Erythroblast (primary cell): Measurements from ENCODE around the gene IRF9.
A peak's percentile ranks its signal among the peaks of the same experiment; 100 is the strongest.

Experiments
- DNase-seq, 2 experiments: peaks; one replicate each; lab custom pipeline; 2025; lab: John Stamatoyannopoulos, UW
- GATA1 ChIP-seq: IDR thresholded peaks from 2 replicates; pipeline ENCODE4 v1.6.1; 2011; ENCODE audit warnings: low read depth, mild to moderate bottlenecking, control low read depth, low read length, moderate library complexity
- POLR2A ChIP-seq: IDR thresholded peaks from 2 replicates; pipeline ENCODE4 v1.6.1; 2011; ENCODE audit warnings: mild to moderate bottlenecking, low read length

Gene IRF9

DNA sequence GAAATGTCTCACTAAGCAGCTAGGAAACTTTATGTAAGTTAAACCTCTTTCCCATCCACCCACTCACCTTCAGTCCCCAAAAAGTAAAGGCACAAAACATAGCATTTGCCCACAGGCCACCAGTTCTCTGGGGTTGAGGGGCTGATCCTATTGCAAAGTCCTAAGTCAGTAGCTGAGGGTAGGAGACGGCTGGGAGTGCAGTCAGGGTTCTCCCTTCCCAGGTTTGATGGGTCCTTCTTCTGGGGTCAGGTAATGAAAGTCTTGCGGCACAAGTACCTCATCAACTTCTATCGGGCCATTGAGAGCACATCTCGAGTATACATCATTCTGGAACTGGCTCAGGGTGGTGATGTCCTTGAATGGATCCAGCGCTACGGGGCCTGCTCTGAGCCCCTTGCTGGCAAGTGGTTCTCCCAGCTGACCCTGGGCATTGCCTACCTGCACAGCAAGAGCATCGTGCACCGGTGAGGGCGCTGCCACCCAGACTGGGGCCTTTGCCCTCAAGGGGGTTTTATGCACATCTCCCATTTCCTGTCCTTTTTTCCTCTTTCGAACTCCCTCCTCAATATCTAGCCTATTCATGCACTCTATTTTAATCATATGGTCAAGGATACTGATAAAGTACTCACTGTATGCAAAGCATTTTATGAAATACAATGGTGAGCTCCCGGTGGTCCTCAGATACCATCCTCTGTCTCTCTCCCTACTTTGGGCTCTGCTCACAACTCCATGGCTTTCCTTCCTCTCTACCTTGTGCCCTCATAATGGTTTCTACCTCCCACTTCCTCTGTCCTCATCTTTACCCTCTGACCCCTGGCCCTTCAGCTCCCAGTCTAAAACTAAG, 45.4 kb downstream of the IRF9 start:
- TF ChIP-seq GATA1: no peak
- no peak for TF ChIP-seq POLR2A
- no peak for DNase-seq

DNA sequence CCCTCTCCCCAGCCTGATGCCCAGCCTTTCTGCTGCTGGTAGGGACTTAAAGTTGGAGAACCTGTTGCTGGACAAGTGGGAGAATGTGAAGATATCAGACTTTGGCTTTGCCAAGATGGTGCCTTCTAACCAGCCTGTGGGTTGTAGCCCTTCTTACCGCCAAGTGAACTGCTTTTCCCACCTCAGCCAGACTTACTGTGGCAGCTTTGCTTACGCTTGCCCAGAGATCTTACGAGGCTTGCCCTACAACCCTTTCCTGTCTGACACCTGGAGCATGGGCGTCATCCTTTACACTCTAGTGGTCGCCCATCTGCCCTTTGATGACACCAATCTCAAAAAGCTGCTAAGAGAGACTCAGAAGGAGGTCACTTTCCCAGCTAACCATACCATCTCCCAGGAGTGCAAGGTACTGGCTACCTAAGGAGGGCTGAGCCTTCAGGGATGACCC, 46.1 kb downstream of the IRF9 start:
- TF ChIP-seq GATA1 (no peak), POLR2A (no peak)
- no peak for DNase-seq

DNA sequence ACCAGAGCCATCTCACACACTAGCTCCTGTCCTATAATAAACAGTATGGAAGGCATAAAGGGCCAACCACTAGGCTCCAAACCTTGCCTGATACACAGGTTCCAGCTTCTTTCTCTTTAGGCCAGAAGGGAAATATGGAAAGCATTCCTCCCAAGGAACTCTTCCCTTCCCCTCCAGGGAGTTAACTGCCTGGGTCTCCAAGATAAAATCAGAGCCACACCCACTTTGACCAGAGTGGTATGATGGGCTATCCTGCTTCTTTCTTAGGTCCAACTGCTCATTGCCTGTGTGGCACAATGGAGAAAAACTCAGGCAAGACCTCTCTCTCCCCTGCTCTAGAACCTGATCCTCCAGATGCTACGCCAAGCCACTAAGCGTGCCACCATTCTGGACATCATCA, 46.6 kb downstream of the IRF9 start:
- TF ChIP-seq GATA1 (no peak), POLR2A (no peak)
- no peak for DNase-seq

DNA sequence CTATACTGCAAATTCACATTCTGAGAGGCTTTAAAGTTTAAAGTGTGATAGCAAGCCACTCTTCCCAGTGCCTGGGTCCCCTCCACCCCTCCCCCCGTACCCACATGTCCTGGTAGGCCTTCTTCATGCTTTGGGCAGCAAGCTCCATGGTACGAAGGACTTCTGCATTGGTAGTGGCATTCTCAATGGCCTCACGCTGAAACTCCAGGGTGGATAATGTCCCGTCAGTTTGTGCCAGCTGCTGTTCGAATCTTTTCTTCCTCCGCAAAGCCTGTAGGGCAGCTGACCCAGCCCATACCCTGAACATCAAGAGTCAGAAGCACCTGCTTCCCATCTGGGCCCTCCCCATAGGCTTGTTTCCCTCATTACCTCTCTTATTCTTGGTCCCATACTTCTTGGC, 50.2 kb downstream of the IRF9 start:
- DNase-seq: no peak
- no peak for TF ChIP-seq POLR2A
- no peak for TF ChIP-seq GATA1

DNA sequence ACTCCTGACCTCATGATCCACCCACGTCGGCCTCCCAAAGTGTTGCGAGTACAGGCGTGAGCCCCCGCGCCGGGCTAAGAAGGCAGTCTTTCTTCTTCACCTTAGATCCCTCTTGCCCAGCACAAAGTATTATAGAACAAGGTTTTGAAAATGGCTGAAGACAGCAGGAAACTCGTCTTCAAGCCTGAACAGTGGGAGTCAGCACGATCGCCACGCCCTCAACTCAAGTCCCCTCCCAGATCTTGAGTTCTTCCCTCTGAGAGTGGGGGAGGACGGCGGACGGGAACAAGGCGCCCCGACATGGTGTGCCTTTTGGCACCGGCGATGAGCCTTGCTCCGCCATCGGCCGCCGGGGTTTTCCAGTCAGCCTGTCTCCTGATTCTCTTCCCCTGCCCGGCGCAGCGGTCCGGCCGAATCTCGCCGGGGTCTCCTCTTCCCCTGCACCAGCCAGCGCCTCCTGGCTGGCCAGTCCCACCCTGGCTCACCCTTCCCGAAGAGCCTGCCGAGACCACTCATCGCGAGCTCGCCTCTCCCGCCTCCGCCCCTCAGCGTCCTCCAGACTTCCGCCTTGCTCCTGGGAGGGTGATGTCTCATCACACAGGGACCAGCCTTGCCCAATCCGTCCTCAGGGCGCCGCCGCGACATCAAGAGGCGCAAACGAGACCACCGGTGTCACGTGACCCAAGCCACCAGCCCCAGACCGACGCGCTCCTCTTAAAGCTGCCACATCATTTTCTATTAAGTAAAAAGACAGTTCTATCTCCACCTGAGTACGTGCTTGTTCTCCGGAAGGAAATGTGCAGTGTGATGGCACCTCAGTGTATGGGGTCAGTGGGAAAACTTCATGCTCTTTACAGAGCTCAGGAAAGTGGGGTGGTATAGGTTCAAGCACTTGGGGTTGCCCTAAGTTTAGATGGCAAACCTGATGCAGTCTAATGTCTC, 52.1 kb downstream of the IRF9 start, which contains the start of gene CHMP4A:
CHMP4A (minus strand) TSS at position 565 of the 942 bp plus-strand sequence; CDS start at position 516, 49 bp downstream.
- peak; percentile 97 to 98 for DNase-seq
- no peak for TF ChIP-seq GATA1
- peak; percentile 99 for TF ChIP-seq POLR2A

DNA sequence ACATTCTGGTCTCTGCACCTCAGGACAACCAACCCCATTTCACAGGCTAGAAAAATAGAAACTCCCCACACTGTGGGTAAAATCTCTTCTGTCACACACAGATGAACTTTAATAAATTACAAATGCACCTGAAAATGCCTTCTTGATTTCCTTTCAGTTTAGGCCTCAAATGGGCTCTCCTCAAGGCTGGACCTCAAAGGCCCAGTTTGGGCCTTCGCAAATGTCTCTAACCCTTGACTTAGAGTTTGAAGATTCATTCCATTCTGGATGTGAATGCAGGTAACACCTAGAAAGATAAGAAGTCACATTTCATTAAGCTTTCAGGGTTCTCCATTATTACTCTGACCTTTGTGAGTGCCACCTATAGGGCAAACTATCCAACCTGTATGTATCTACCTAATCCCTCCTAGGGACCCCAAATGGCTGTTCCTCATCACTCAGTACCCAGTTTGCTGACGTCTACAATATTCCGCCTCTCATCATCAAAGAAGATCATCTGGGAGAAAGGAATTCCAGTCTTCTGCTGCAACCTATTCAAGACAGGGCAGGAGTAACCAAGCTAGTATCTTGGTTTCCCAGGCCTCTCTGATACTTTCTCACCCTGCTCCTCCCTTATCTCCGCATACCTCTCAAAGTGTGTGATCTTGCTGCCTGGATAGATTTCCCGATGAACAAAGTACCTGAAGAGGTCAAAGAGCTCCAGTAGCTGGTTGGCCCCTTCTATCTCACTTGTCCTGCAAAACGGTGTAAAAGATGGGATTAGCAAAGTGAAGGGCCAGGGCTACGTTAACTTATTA, 53.0 kb downstream of the IRF9 start:
- TF ChIP-seq POLR2A (no peak), GATA1 (no peak)
- peak in 1 of 2 experiments; percentile 27 for DNase-seq

DNA sequence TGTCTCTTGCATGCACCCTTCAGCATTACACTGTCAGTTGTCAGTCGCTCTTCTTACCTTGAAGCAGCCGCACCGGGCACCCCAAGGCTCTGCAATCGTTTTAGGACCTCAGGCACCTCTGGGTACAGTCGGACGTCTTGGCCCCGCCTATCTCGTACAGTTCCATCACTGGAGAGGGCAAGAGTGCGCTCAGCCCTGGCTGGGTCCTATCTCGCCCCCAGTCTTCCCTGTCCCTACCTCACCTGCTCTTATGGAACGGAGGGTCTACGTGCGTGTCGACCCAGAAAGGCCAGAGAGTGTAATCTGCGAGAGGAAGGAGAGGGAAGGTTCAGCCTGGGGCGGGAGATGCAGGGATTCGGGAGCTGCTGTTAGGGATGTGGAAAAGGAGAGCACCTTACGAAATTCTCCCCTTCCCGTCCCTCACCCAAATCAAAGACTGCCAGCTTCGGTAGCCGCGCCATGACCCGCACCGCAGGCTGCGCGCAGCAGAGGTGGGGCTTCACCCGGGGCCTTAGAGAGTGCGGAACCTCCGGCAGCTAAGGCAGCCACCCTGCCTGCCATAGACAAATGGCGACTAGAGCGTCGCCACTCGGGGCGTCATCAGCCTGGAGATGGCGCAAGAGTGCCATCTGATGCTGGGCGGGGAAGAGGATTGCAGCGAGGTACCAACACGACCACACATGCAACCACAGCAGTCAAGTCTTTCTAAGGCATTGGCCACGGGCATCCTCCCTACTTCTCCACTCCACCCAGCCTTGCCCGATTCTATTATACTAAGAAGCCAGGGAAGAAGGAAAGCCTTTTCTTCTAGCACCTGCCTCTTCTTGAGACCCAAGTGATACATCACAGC, 54.7 kb downstream of the IRF9 start, which contains the start of gene MDP1:
MDP1 (minus strand) TSS at position 572 of the 850 bp plus-strand sequence; CDS start at position 461, 111 bp downstream.
- TF ChIP-seq POLR2A (peak; percentile 94), GATA1 (no peak)

More for the DNA sequence above, 54.7 kb downstream of the IRF9 start, which contains the start of gene MDP1:
- peak; percentile 92 to 95 for DNase-seq
